Thyroid gland (tissue), 4 donors: ENCODE data around the gene MAPT.

Source experiments
- CTCF ChIP-seq, 6 experiments: fragments of 200-600 bp in 3 of 6; fragments of 450-650 bp in 3 of 6; sonication (generic) in 3 of 6; IDR thresholded peaks; one replicate each; pipeline ENCODE4 v1.5.1; 2016 to 2019; ENCODE audit warnings: antibody characterized with exemption in 6 of 6, mild to moderate bottlenecking in 2 of 6, inconsistent platforms in 1 of 6, moderate library complexity in 1 of 6
- POLR2A ChIP-seq, 2 donors: fragments of 450-650 bp; IDR thresholded peaks; one replicate each; pipeline ENCODE4 v1.6.1; 2017; ENCODE audit warnings: antibody characterized with exemption in 2 of 2, mild to moderate bottlenecking in 2 of 2, moderate library complexity in 1 of 2

DNA sequence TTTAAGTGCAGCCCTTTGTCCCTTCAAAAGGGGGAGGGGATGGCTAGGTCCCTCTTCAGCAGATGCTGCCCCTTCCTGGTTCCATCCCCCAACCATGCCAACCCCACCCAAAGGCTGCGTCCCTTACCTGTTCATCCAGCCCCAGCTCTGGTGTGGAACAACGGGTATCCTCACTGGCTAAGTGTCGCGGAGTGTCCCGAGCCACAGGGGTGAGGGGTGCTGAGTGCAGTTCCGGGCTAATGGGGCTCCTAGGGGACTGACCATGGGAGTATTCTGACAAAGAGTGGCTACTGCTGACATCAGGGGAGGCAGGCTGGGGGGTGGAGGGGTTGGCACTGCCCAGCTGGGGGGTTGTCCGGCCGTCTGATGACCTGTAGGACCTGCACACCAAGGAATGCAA, 137.6 kb downstream of the MAPT start:
- TF ChIP-seq CTCF (IDR thresholded peaks at IDR 0.05) (no peak), POLR2A (IDR thresholded peaks at IDR 0.05) (no peak)
